ENCODE data around the gene MAP3K3.
"Not testable (repeated sequence)": the region's sequence is repeated elsewhere in the genome, so short reads cannot be mapped to it uniquely, and the experiment has no call there.

Gene MAP3K3

GRCh38 chr17:63714550-63715277, 92.5 kb downstream of the MAP3K3 start:
- no peak for DNase-seq

DNA sequence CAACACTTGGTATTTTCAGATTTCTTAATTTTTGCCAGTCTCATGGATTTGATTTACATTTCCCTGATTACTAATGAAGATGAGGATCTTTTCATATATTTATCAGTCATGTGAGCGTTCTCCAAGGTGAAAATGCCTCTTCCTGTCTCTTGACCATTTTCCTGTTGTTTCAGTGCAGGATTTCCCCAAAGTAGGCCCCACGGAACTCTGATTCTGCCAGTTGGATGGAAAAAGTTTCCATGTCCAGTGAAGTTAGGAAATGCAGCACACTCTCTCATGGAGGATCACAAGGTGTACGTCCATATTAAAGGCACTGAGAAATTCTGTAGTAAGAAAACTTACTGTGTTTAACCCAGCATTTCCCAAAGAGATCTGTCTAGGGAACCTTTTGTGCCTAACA, 94.2 kb downstream of the MAP3K3 start:
- DNase-seq: no peak

DNA sequence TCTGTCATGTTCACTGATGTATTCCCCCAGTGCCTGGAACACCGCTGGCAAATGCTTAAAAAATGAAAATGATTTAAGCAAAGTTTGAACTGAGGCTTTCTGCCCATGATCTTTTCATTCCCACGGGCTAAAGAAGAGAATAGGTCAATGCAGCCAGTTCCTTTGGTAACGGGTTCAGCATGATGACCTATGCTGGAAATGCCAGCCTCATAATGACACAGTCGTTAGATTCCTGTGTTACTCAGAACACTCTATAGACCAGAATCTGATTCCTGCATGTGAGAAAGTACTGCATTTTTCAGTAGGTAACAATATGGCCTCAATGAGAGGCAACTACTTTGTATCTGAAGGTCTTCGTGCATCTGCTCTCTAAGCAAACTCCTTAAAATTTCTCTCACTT, 96.8 kb downstream of the MAP3K3 start:
- DNase-seq: no peak

GRCh38 chr17:63720194-63720593, 98.0 kb downstream of the MAP3K3 start:
- DNase-seq: not testable (repeated sequence)

- no peak for DNase-seq
These were observed 100.2 kb downstream of the MAP3K3 start for GRCh38 chr17:63722403-63722802.

DNA sequence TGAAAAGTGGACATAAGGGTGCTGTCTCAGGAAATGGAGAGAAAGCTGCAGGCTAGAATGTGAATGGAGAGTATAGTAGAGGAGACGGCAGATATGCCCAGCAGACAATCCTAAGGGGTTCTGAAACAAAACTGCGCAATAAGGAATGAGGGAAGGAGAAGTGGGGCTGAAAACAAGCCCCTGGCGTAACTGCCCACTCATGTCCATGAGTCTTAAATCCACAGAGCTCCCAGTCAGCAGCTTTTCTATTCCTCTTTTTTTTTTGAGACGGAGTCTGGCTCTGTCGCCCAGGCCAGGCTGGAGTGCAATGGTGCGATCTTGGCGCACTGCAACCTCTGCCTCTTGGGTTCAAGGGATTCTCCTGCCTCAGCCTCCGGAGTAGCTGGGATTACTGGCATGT, 113.5 kb downstream of the MAP3K3 start:
- no peak for DNase-seq

DNA sequence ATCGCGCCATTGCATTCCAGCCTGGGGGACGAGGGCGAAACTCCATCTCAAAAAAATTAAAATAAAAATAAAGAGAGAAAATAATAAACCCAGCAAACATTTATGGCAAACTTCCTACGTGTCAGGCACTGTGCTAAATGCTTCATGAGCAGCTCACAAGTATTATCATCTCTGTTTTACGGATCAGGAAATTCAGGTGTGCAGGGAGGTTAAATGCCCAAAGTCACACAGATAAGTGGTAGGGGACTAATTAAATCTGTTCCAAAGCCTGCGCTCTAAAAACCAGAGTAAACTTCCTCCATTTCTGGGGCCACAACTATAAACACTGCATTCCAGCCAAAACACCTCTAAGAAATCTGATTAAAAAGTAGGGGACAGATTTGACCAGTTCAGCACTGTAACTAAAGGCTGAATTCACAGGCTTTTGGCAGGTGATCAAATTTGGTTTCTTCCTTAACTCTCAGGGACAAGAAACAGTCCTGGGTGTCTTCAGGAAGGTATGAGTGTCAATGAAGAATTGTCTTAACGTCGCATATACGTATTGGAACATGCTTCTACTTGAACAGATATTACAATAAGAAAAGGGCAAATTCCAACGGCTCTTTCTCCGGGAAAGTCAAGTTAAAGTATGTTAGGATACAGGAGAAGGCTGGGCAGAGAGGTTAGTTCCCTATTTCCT, 118.4 kb downstream of the MAP3K3 start:
- no peak for DNase-seq

DNA sequence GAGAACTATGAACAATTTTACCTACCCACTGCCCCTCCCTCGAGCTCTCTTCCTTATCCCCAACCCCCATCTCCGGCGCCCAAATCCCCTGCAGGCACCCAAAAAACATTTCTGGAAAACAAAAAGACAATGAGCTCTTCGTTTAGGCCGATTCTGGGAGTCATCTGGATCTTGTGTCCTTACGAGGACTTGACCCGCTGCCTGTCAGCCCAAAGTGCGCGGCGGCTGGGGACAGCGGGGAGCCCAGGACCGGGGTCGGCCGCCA, 118.9 kb downstream of the MAP3K3 start:
- no peak for DNase-seq

GRCh38 chr17:63741408-63742173, 119.4 kb downstream of the MAP3K3 start, which contains the start of gene STRADA:
Gene STRADA, minus strand, starts transcription at chr17:63741799. Its CDS starts 13,430 bp downstream, at chr17:63728369.
- DNase-seq: peak; percentile 93
